ENCODE data around the gene BCAP29. TPM values are rescaled to one million over a fixed set of nuclear protein-coding genes. Genes with fewer than 3 reads are reported as not detected.
A peak's percentile ranks its signal among the peaks of the same experiment; 100 is the strongest.

The BCAP29 gene
- total RNA-seq, 2 experiments from 2014 or later: 49.1 to 52.5 TPM

DNA sequence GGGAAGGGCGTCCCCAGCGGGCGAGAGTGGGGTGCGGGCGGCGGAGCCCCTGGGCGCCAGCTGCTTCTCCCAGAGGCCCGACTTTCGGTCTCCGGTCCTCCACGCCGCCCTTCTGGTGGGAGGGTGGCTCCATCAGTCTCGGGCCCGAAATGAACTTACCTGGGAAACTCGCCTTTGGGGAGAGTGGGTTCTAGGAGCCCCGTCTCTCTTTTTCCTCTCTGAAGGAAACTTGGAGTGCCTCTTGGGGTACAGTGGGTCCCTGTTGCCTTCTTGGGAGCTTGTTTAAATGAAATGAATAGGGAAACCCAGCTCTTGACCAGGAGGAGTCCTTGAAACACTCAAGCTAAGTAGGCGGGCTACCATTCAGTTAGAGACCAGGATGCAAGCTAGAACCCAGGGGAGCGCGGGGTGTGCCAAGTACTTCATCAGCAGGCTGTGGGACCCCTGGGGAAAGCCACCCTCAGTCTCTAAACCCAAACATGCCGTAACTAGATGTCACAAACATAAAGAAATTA is 81.9 kb downstream of the BCAP29 start:
- Mint-ChIP-seq H3K9me3 (no peaks in the 10 kb centered on the region), H3K4me1 (peaks cover 52% of the 10 kb centered on the region), H3K27ac (peak overlapping the region; percentile 89), H3K4me3 (peak overlapping the region; percentile 94), H3K36me3 (ENCODE audit: low read depth) (peaks cover 13% of the 10 kb centered on the region), H3K27me3 (no peaks in the 10 kb centered on the region)
- CTCF ChIA-PET: interaction anchor here (0.8 to 2.5 kb wide), 15 partner anchors 9 to 218 kb away, joined by 3 to 15 read pairs (median 4); partner anchors contain the start of genes BCAP29, CBLL1, COG5 and DUS4L
- POLR2A ChIA-PET: interaction anchor here (0.8 to 4.7 kb wide), 14 partner anchors 9 to 493 kb away, joined by 3 to 47 read pairs (median 4); partner anchors contain the start of genes BCAP29, CBLL1, COG5 and DUS4L
- no peak for DNase-seq

DNA sequence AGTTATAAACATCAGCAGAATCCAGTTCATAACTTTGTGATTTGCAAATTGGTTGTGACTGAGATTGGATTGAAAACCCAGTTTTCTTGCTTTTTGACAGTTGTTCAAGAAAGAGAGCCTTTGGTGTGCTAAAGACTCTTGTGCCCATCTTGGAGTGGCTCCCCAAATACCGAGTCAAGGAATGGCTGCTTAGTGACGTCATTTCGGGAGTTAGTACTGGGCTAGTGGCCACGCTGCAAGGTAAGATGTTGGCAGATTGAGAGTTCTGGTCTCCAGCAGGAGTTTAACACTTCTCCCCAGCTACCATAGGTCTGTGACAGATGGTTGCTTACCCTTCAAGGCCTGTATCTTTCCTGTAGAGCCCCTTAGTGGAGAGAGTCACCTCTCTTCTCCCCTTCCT is 83.2 kb downstream of the BCAP29 start:
- ChIA-PET CTCF (no interaction called here), POLR2A (interaction anchor here (4.1 kb wide), 1 partner anchor 99 kb away, joined by 31 read pairs; the partner anchor contains the start of genes COG5 and DUS4L)
- H3K4me1 Mint-ChIP-seq: peaks cover 48% of the 10 kb centered on the region
- H3K27me3 Mint-ChIP-seq: no peaks in the 10 kb centered on the region
- H3K27ac Mint-ChIP-seq: no peak overlapping the region
- H3K4me3 Mint-ChIP-seq: no peak overlapping the region
- no peak for DNase-seq
- H3K9me3 Mint-ChIP-seq: no peaks in the 10 kb centered on the region
- H3K36me3 Mint-ChIP-seq (ENCODE audit: low read depth): peaks cover 11% of the 10 kb centered on the region

DNA sequence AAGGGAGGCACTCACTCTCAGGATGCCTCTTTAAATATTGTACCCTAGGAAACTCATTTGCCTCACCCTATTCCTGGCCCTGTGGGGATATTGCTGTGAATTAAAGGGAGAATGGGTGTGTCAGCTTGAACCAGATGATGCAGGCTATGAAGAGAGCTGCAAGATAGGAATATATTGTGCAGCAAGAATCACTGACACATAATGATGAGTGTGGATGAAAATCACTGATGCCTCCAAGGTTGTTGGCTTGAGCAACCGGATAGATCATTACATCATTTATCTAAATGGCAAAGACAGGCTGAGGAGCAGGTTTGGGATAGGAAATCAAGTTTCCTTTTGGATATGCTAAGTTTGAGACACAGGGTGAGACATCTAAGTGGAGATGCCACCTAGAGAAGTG is 86.7 kb downstream of the BCAP29 start:
- peaks cover 23% of the 10 kb centered on the region for H3K36me3 Mint-ChIP-seq (ENCODE audit: low read depth)
- no peak overlapping the region for H3K4me3 Mint-ChIP-seq
- no peaks in the 10 kb centered on the region for H3K27me3 Mint-ChIP-seq
- DNase-seq: no peak
- CTCF ChIA-PET: no interaction called here
- H3K9me3 Mint-ChIP-seq: no peaks in the 10 kb centered on the region
- H3K27ac Mint-ChIP-seq: no peak overlapping the region
- peaks cover 39% of the 10 kb centered on the region for H3K4me1 Mint-ChIP-seq
- POLR2A ChIA-PET: no interaction called here

DNA sequence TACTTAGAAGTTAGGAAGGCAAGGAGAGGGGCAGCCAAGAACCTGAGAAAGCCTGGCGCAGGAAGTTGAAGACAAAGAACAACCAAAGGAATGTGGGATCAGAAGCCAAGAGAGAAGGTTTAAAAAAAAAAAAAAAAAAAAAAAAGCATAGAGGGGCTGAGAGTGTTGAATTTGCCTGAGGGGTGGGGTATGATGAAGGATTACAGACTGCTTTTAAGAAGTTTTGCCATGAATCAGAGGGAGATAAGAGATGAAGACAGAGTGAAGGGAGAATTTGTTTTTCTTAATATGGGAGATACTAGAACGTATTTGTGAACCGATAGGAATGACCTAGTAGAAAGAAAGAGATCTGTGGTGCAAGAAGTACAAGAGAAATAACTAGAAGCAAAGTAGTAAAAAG is 87.3 kb downstream of the BCAP29 start:
- ChIA-PET CTCF (no interaction called here), POLR2A (no interaction called here)
- no peaks in the 10 kb centered on the region for H3K9me3 Mint-ChIP-seq
- no peak overlapping the region for H3K27ac Mint-ChIP-seq
- H3K27me3 Mint-ChIP-seq: no peaks in the 10 kb centered on the region
- H3K4me3 Mint-ChIP-seq: no peak overlapping the region
- peaks cover 33% of the 10 kb centered on the region for H3K4me1 Mint-ChIP-seq
- H3K36me3 Mint-ChIP-seq (ENCODE audit: low read depth): peaks cover 23% of the 10 kb centered on the region
- DNase-seq: no peak

DNA sequence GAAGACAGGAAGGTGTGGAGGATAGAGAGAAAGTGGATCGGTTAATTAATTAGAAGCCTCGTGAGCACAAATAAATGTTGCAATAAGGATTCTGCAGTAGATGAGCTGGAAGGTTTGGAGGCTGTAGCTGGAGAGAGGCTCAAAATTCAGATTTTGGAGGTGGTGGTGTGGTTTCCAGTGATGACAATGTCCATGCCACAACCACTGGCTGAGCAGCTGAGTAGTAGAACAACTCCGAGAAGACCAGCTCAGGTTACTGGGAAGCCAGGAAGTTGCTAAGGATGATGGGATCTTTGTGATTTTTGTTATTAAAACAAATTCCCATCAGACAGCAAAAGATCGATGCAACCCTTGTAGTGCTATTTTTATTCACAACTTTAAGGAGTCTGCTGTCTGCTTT is 88.2 kb downstream of the BCAP29 start:
- H3K4me1 Mint-ChIP-seq: peaks cover 29% of the 10 kb centered on the region
- ChIA-PET CTCF (no interaction called here), POLR2A (no interaction called here)
- peaks cover 28% of the 10 kb centered on the region for H3K36me3 Mint-ChIP-seq (ENCODE audit: low read depth)
- peak; percentile 41 for DNase-seq
- H3K9me3 Mint-ChIP-seq: no peaks in the 10 kb centered on the region
- no peaks in the 10 kb centered on the region for H3K27me3 Mint-ChIP-seq
- no peak overlapping the region for H3K4me3 Mint-ChIP-seq
- no peak overlapping the region for H3K27ac Mint-ChIP-seq

Other genes starting within 250 kb of the BCAP29 start
- not detected for gene GPR22, start 110.2 kb upstream of the BCAP29 start, total RNA-seq
- gene COG5, start 16.3 kb upstream of the BCAP29 start, total RNA-seq: 10 to 100 TPM; 40.1 to 45.3 TPM
- 1 to 10 TPM; 8.1 to 8.9 TPM for gene DUS4L, start 16.3 kb upstream of the BCAP29 start, total RNA-seq
- 10 to 100 TPM; 10.9 to 12.2 TPM for gene SLC26A4, start 80.6 kb downstream of the BCAP29 start, total RNA-seq
- 10 to 100 TPM; 44.0 to 50.5 TPM for gene CBLL1, start 163.9 kb downstream of the BCAP29 start, total RNA-seq
- not detected for gene SLC26A3, start 223.0 kb downstream of the BCAP29 start, total RNA-seq